T-cell (primary cell): Measurements from ENCODE around the gene TRABD. TPM values are rescaled to one million over a fixed set of nuclear protein-coding genes. Genes with fewer than 3 reads are reported as not detected.

ENCODE experiments used
- ATAC-seq, 4 experiments: fragments of 200-7000 bp in 3 of 4; fragments of 150-1000 bp in 1 of 4; cut with Tn5 transposase; replicated peaks in 1 of 4; 1 replicate in 3 of 4; 2 replicates in 1 of 4; pipeline ENCODE4 v1.10.0; 2021; ENCODE audit warnings: moderate library complexity in 3 of 4, mild to moderate bottlenecking in 2 of 4, moderate number of reproducible peaks in 1 of 4
- CTCF ChIA-PET, 2 donors: fragments of 300-600 bp; sonication (Branson Sonifier 250); formaldehyde crosslinking; loops; one replicate each; lab custom pipeline; 2022; ENCODE audit warnings: antibody characterized with exemption in 2 of 2; lab: Charles Lee
- POLR2A ChIA-PET, 2 donors: fragments of 300-600 bp; sonication (Branson Sonifier 250); formaldehyde crosslinking; loops; one replicate each; lab custom pipeline; 2022; ENCODE audit warnings: antibody characterized with exemption in 2 of 2; lab: Charles Lee
- DNase-seq, 35 experiments: peaks; one replicate each; pipeline versions ENCODE4 v3.0.0 to v3.0.0-alpha.2; 2013 to 2023
- H3K27ac ChIP-seq: one replicate; pipeline ENCODE4 v1.5.1; 2013; ENCODE audit warnings: low read length
- H3K27me3 ChIP-seq, 2 experiments: replicated peaks in 1 of 2; 1 replicate in 1 of 2; 2 replicates in 1 of 2; pipeline versions ENCODE4 v1.6.1 to v1.7.0; 2013; ENCODE audit warnings: low read length in 1 of 2, mixed read lengths in 1 of 2; ENCODE audit not compliant: control insufficient read depth in 2 of 2, insufficient read depth in 2 of 2; ENCODE audit errors: extremely low read depth in 1 of 2
- H3K36me3 ChIP-seq, 2 donors: 1 replicate in 1 of 2; 2 replicates in 1 of 2; pipeline versions ENCODE4 v1.6.1 to v1.7.0; 2013; ENCODE audit warnings: low read length in 1 of 2; ENCODE audit not compliant: control insufficient read depth in 2 of 2, insufficient read depth in 1 of 2; ENCODE audit errors: extremely low read depth in 1 of 2
- H3K4me1 ChIP-seq, 2 experiments: 1 replicate in 1 of 2; 2 replicates in 1 of 2; pipeline versions ENCODE4 v1.6.1 to v1.7.0; 2013; ENCODE audit warnings: low read length in 2 of 2, mixed read lengths in 1 of 2; ENCODE audit not compliant: insufficient read depth in 2 of 2, control insufficient read depth in 1 of 2; ENCODE audit errors: extremely low read depth in 1 of 2
- H3K4me3 ChIP-seq, 2 donors: 1 replicate in 1 of 2; 2 replicates in 1 of 2; pipeline versions ENCODE4 v1.5.1 to v1.7.0; 2013; ENCODE audit warnings: mild to moderate bottlenecking in 2 of 2, low read length in 1 of 2, moderate library complexity in 1 of 2; ENCODE audit not compliant: control insufficient read depth in 1 of 2; ENCODE audit errors: extremely low read depth in 1 of 2
- H3K9me3 ChIP-seq: 2 replicates; pipeline ENCODE4 v1.7.0; 2013
- H3K27ac Mint-ChIP-seq, 2 donors: one replicate each; pipeline ENCODE4 v1.8.0; 2020 to 2021; ENCODE audit warnings: mild to moderate bottlenecking in 2 of 2, mixed read lengths in 2 of 2
- H3K27me3 Mint-ChIP-seq, 2 donors: one replicate each; pipeline ENCODE4 v1.8.0; 2021 to 2022; ENCODE audit warnings: mixed read lengths in 2 of 2
- H3K36me3 Mint-ChIP-seq: one replicate; pipeline ENCODE4 v1.8.0; 2021; ENCODE audit warnings: mixed read lengths
- H3K4me1 Mint-ChIP-seq, 3 donors: one replicate each; pipeline ENCODE4 v1.8.0; 2020 to 2022; ENCODE audit warnings: mixed read lengths in 3 of 3, mild to moderate bottlenecking in 1 of 3
- H3K4me3 Mint-ChIP-seq, 3 donors: one replicate each; pipeline ENCODE4 v1.8.0; 2020 to 2022; ENCODE audit warnings: mild to moderate bottlenecking in 3 of 3, mixed read lengths in 3 of 3, moderate library complexity in 3 of 3
- H3K9me3 Mint-ChIP-seq, 3 donors: one replicate each; pipeline ENCODE4 v1.8.0; 2020 to 2022; ENCODE audit warnings: mixed read lengths in 3 of 3
- WGBS: methylation state at CpG from one replicate; pipeline ENCODE4 v1.1.5; 2013; ENCODE audit warnings: missing lambda C conversion rate; ENCODE audit not compliant: insufficient coverage; 5-methylcytosine and 5-hydroxymethylcytosine counted together
- total RNA-seq, 35 experiments: library from RNA in 6 of 35; stranded (reverse) in 6 of 35; fragments of 120-200 nt in 1 of 35; gene quantifications; one replicate each; pipeline versions ENCODE4 v1.2.1 to v1.2.4 and lab custom pipeline; 2013 to 2026

Gene TRABD
- total RNA-seq, 5 donors from 2014 or later (not counting 1 experiment from before 2014, with no cell fraction given): 116 to 213 (median 175) TPM

GRCh38 chr22:50208939-50209892 lies 23.5 kb downstream of the TRABD start:
- Mint-ChIP-seq H3K27ac (peak overlapping the region; percentile 33 to 46), H3K36me3 (peaks cover 27% of the 10 kb centered on the region), H3K4me1 (peaks cover 24 to 32% (median 31%) of the 10 kb centered on the region in 3 donors), H3K4me3 (no peak overlapping the region), H3K27me3 (no peaks in the 10 kb centered on the region), H3K9me3 (no peaks in the 10 kb centered on the region)
- Histone ChIP-seq H3K27ac (no peak overlapping the region), H3K4me1 (peaks cover 0 to 24% of the 10 kb centered on the region in 2 experiments), H3K36me3 (peaks cover 3 to 43% of the 10 kb centered on the region in 2 donors), H3K9me3 (no peaks in the 10 kb centered on the region), H3K4me3 (no peak overlapping the region), H3K27me3 (no peaks in the 10 kb centered on the region)
- ATAC-seq: peak; percentile 11 to 52 (median 22)
- no peak for DNase-seq
- POLR2A ChIA-PET: interaction anchor here in 1 of 2 donors (0.6 kb wide), 1 partner anchor 19 kb away, joined by 3 read pairs; no protein-coding TSS in a partner anchor
- CTCF ChIA-PET: no interaction called here
- WGBS: 92% methylated on average over 28 of the region's 31 CpGs

GRCh38 chr22:50209893-50210292 lies 24.2 kb downstream of the TRABD start:
- Histone ChIP-seq H3K4me3 (no peak overlapping the region), H3K27ac (no peak overlapping the region), H3K36me3 (peaks cover 3 to 47% of the 10 kb centered on the region in 2 donors), H3K27me3 (no peaks in the 10 kb centered on the region), H3K9me3 (no peaks in the 10 kb centered on the region), H3K4me1 (peaks cover 0 to 24% of the 10 kb centered on the region in 2 experiments)
- Mint-ChIP-seq H3K27ac (peak overlapping the region; percentile 33 to 46), H3K9me3 (no peaks in the 10 kb centered on the region), H3K27me3 (no peaks in the 10 kb centered on the region), H3K36me3 (peaks cover 26% of the 10 kb centered on the region), H3K4me1 (peaks cover 25 to 31% (median 28%) of the 10 kb centered on the region in 3 donors), H3K4me3 (no peak overlapping the region)
- POLR2A ChIA-PET: no interaction called here
- peak; percentile 40 to 89 (median 67) for DNase-seq
- WGBS: 63% methylated on average over 20 of the region's 20 CpGs
- ATAC-seq: peak; percentile 71 to 77 (median 73)
- CTCF ChIA-PET: no interaction called here

- Mint-ChIP-seq H3K27me3 (no peaks in the 10 kb centered on the region), H3K4me3 (no peak overlapping the region), H3K36me3 (peaks cover 26% of the 10 kb centered on the region), H3K27ac (no peak overlapping the region), H3K9me3 (no peaks in the 10 kb centered on the region), H3K4me1 (peaks cover 23 to 27% (median 25%) of the 10 kb centered on the region in 3 donors)
- POLR2A ChIA-PET: no interaction called here
- DNase-seq: no peak
- Histone ChIP-seq H3K4me1 (peaks cover 0 to 24% of the 10 kb centered on the region in 2 experiments), H3K9me3 (no peaks in the 10 kb centered on the region), H3K4me3 (no peak overlapping the region), H3K36me3 (peaks cover 3 to 50% of the 10 kb centered on the region in 2 donors), H3K27ac (no peak overlapping the region), H3K27me3 (no peaks in the 10 kb centered on the region)
- CTCF ChIA-PET: interaction anchor here in 1 of 2 donors (0.5 kb wide), 1 partner anchor 77 kb away, joined by 4 read pairs; no protein-coding TSS in a partner anchor
- WGBS: 93% methylated on average over 31 of the region's 32 CpGs
- ATAC-seq: peak in 1 of 4 experiments; percentile 2
These were observed 24.8 kb downstream of the TRABD start for GRCh38 chr22:50210378-50211139.

GRCh38 chr22:50211147-50211546 lies 25.4 kb downstream of the TRABD start:
- H3K4me3 ChIP-seq: no peak overlapping the region
- ChIA-PET POLR2A (no interaction called here), CTCF (interaction anchor here in 1 of 2 donors (0.5 to 0.6 kb wide), 2 partner anchors 78 to 181 kb away, joined by 4 read pairs; no protein-coding TSS in a partner anchor)
- H3K27me3 ChIP-seq: no peaks in the 10 kb centered on the region
- no peaks in the 10 kb centered on the region for H3K9me3 ChIP-seq
- no peak for DNase-seq
- ATAC-seq: no peak
- H3K4me1 ChIP-seq: peaks cover 0 to 24% of the 10 kb centered on the region in 2 experiments
- Mint-ChIP-seq H3K36me3 (peaks cover 30% of the 10 kb centered on the region), H3K4me3 (no peak overlapping the region), H3K27ac (peak overlapping the region in 1 of 2 donors; percentile 4), H3K9me3 (no peaks in the 10 kb centered on the region), H3K27me3 (no peaks in the 10 kb centered on the region), H3K4me1 (peaks cover 23 to 27% (median 25%) of the 10 kb centered on the region in 3 donors)
- WGBS: 93% methylated on average over 14 of the region's 14 CpGs
- H3K27ac ChIP-seq: no peak overlapping the region
- peaks cover 3 to 55% of the 10 kb centered on the region in 2 donors for H3K36me3 ChIP-seq

- no peaks in the 10 kb centered on the region for H3K27me3 ChIP-seq
- POLR2A ChIA-PET: no interaction called here
- no peak for DNase-seq
These were observed 27.6 kb downstream of the TRABD start for GRCh38 chr22:50213263-50213662.

More at GRCh38 chr22:50213263-50213662, 27.6 kb downstream of the TRABD start:
- peaks cover 0 to 17% of the 10 kb centered on the region in 2 experiments for H3K4me1 ChIP-seq
- no peaks in the 10 kb centered on the region for H3K27me3 Mint-ChIP-seq
- no peak overlapping the region for H3K4me3 ChIP-seq
- CTCF ChIA-PET: no interaction called here
- no peaks in the 10 kb centered on the region for H3K9me3 Mint-ChIP-seq
- H3K27ac ChIP-seq: no peak overlapping the region
- no peak overlapping the region for H3K4me3 Mint-ChIP-seq
- peaks cover 23 to 25% (median 23%) of the 10 kb centered on the region in 3 donors for H3K4me1 Mint-ChIP-seq
- peaks cover 34% of the 10 kb centered on the region for H3K36me3 Mint-ChIP-seq
- no peak for ATAC-seq
- H3K9me3 ChIP-seq: no peaks in the 10 kb centered on the region
- 100% methylated on average over 9 of the region's 9 CpGs for WGBS
- peaks cover 9 to 60% of the 10 kb centered on the region in 2 donors for H3K36me3 ChIP-seq
- H3K27ac Mint-ChIP-seq: no peak overlapping the region
